Stimulated activated memory B cell treated with anti-CD40 and anti-IgM and Interleukin-4, amounts not matched to agents 10 μg/mL and 1 μg/mL and 100 μg/mL, for 72 hours (primary cell): ENCODE measurements around the gene SLCO4A1.
"Not testable (repeated sequence)": the region's sequence is repeated elsewhere in the genome, so short reads cannot be mapped to it uniquely, and the experiment has no call there.

Experiments used
- ATAC-seq: fragments of 150-1000 bp; cut with Tn5 transposase; 2 replicates; pipeline ENCODE4 v1.10.0; 2021
- H3K27ac Mint-ChIP-seq: one replicate; pipeline ENCODE4 v1.8.0; 2022; ENCODE audit warnings: mild to moderate bottlenecking, mixed read lengths
- H3K27me3 Mint-ChIP-seq: one replicate; pipeline ENCODE4 v1.8.0; 2022; ENCODE audit warnings: mixed read lengths
- H3K36me3 Mint-ChIP-seq: one replicate; pipeline ENCODE4 v1.8.0; 2022; ENCODE audit warnings: mixed read lengths
- H3K4me1 Mint-ChIP-seq: one replicate; pipeline ENCODE4 v1.8.0; 2022; ENCODE audit warnings: mixed read lengths
- H3K4me3 Mint-ChIP-seq: one replicate; pipeline ENCODE4 v1.8.0; 2022; ENCODE audit warnings: mild to moderate bottlenecking, moderate library complexity, mixed read lengths
- H3K9me3 Mint-ChIP-seq: one replicate; pipeline ENCODE4 v1.8.0; 2022; ENCODE audit warnings: mixed read lengths

SLCO4A1 gene

DNA sequence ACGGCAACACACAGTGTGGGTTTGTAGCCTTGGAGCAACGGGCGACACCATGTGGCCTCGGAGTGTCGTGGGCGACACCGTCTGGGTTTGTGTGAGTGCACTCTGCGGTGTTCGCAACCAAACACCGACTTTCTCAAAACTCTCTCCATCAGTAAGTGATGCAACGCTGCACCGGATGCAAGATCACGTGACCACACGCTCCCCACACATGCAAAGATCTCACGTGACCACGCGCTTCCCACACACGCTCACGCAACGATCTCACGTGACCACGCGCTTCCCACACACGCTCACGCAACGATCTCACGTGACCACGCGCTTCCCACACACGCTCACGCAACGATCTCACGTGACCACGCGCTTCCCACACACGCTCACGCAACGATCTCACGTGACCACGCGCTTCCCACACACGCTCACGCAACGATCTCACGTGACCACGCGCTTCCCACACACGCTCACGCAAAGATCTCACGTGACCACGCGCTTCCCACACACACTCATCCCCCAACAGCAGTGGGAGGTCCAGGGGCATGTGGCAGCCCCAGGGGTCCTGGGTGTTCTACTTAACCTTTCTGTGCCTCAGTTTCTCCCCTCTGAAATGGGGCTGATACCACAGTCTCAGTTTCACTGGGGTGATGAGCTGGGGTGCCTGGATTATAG is 41.5 kb downstream of the SLCO4A1 start:
- H3K4me3 Mint-ChIP-seq, H3K36me3 Mint-ChIP-seq, H3K9me3 Mint-ChIP-seq, ATAC-seq, H3K27ac Mint-ChIP-seq: not testable (repeated sequence)
- Mint-ChIP-seq H3K4me1 (peaks cover 14% of the 10 kb centered on the region), H3K27me3 (peaks cover 54% of the 10 kb centered on the region)

DNA sequence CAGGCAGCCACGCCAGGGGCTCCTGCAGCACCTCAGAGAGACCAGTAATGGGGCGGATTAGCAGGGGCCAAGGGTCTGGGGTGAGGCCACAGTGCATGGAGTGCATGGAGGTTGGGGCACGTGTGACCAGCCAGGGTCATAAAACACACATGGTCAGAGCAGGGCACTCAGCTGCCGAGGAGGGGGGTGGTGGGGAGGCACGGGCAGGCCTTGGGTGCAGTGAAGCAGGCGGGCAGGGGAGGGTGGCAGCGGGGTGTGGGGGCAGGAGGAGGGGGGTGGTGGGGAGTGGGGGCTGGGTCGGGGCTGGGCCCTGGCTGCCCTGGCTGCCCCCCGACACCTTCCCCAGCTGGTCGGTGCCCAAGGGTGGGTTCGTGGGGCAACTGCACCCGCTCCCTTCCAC is 42.7 kb downstream of the SLCO4A1 start:
- no peak for ATAC-seq
- Mint-ChIP-seq H3K4me3 (no peak overlapping the region), H3K27me3 (peaks cover 64% of the 10 kb centered on the region), H3K27ac (no peak overlapping the region), H3K36me3 (no peaks in the 10 kb centered on the region), H3K4me1 (peaks cover 13% of the 10 kb centered on the region), H3K9me3 (no peaks in the 10 kb centered on the region)

DNA sequence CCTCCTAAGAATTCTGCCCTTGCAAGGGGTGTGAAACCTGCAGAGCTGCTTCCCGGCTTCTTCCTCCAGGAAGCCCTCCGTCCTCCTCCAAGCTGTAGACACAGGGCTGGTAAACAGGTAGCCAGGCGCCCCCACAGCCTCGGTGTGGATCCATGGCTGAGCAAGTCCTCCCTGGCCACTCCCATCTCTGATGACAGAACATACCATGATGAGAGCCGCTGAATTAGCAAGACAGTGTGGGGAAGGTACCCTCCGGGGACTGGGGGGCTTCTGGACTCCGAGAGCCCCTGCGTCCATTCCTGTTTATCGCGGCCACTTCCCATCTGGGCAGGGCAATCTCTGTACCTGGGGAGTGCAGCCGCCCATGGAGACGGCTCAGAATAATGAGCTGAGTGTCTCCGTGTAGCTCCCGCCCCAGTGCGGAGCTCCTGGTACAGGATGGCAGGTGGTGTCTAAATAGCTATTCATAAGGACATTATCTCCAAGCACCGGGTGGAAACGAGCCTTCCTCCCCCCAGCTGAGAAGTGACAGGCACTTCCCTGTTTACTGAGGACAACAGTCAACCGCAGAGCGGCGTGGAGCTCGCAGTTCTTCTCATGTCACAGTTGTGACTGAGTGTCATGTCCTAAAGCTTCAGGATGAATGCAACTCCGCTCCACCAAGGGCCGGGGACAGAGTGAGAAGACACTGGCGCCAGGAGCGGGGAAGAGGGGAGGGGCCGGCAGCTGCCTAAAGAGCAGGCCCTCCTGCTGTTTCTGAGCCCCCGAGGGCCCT is 43.7 kb downstream of the SLCO4A1 start:
- Mint-ChIP-seq H3K4me3 (no peak overlapping the region), H3K4me1 (peaks cover 16% of the 10 kb centered on the region), H3K36me3 (no peaks in the 10 kb centered on the region), H3K27me3 (peaks cover 74% of the 10 kb centered on the region), H3K9me3 (no peaks in the 10 kb centered on the region), H3K27ac (no peak overlapping the region)
- peak; percentile 48 for ATAC-seq

DNA sequence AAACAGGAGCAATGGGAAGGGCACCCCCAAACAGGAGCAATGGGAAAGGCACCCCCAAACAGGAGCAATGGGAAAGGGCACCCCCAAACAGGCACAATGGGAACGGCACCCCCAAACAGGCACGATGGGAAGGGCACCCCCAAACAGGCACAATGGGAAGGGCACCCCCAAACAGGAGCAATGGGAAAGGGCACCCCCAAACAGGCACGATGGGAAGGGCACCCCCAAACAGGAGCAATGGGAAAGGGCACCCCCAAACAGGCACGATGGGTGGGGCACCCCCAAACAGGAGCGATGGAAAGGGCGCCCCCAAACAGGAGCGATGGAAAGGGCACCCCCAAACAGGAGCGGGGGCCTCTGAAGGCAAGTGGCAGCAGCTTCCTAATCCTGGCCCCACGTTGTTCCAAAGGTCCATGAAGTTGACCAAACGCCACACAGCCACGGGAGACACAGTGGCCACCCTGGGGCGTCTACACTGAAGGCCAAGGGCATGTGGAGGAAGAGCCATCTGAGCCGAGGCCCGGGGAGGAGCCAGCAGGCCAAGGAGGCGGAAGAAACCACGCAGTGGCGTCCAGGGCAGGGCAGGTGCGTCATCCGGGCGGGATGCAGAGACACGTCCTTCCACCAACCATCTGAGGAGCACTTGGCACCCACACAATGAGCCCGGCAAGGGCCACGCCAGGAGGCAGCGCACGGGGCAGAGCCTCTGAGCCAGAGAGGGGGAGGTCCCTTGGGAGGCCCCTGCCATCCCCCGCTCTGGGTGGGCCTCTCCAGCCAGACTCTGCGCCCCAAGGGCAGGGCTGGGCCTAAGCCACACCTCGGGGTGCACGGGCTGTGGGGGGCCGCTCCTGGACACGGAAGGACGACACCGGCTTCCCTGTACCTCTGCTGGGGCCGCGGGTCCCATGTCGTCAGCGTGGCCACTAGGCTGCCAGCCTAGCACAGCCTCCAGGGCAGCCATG is 44.8 kb downstream of the SLCO4A1 start:
- peaks cover 25% of the 10 kb centered on the region for H3K4me1 Mint-ChIP-seq
- no peak for ATAC-seq
- no peaks in the 10 kb centered on the region for H3K9me3 Mint-ChIP-seq
- no peak overlapping the region for H3K27ac Mint-ChIP-seq
- H3K4me3 Mint-ChIP-seq = no peak overlapping the region
- H3K27me3 Mint-ChIP-seq = peaks cover 82% of the 10 kb centered on the region
- no peaks in the 10 kb centered on the region for H3K36me3 Mint-ChIP-seq

DNA sequence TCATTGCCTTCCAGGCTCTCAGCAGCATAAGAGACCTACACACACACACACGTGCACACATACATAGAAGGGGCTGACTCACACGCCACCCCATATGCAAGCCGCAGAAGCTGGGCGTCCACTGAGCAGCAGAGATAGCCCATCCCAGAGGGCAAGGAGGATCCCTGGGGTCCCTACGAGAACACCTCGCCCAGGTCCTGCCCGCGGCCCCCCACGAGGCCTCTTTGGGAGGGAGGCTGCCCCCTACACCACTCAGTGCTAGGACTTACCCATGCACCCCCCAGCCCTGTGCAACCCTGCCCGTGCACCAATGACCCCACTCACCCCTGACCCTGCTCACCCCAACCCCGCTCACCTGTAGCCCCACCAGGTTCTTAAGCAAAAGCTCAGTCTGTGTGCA is 45.8 kb downstream of the SLCO4A1 start:
- no peaks in the 10 kb centered on the region for H3K9me3 Mint-ChIP-seq
- H3K27me3 Mint-ChIP-seq = peaks cover 87% of the 10 kb centered on the region
- H3K27ac Mint-ChIP-seq = no peak overlapping the region
- peaks cover 26% of the 10 kb centered on the region for H3K4me1 Mint-ChIP-seq
- no peaks in the 10 kb centered on the region for H3K36me3 Mint-ChIP-seq
- no peak for ATAC-seq
- H3K4me3 Mint-ChIP-seq = no peak overlapping the region

DNA sequence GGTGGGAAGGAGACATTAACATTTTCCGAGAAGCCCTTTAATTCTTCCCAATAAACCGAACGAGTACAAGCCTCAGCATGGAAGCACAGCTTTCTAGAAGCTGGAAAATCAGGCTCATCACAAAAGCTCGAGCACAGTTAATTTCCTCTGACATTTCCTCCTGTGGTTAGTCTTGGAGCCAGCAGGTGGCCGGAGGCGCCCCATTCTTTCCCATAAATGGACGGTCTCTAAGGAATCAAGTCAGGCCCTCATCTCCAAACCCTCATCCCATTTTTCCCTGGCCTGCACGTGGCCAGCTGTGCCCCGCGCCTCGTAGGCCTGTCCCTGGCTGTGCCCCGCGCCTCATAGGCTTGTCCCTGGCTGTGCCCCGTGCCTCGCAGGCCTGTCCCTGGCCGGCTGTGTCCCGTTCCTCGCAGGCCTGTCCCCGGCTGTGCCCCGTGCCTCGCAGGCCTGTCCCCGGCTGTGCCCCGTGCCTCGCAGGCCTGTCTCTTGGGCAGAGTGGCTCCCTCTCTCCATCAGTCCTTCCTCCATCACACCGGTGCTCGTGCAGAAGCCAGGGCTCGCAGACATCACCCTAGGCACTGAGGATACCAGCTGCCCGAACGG is 46.7 kb downstream of the SLCO4A1 start:
- Mint-ChIP-seq H3K27me3 (peaks cover 96% of the 10 kb centered on the region), H3K36me3 (no peaks in the 10 kb centered on the region), H3K9me3 (no peaks in the 10 kb centered on the region), H3K4me1 (peaks cover 30% of the 10 kb centered on the region), H3K4me3 (no peak overlapping the region), H3K27ac (no peak overlapping the region)
- no peak for ATAC-seq

DNA sequence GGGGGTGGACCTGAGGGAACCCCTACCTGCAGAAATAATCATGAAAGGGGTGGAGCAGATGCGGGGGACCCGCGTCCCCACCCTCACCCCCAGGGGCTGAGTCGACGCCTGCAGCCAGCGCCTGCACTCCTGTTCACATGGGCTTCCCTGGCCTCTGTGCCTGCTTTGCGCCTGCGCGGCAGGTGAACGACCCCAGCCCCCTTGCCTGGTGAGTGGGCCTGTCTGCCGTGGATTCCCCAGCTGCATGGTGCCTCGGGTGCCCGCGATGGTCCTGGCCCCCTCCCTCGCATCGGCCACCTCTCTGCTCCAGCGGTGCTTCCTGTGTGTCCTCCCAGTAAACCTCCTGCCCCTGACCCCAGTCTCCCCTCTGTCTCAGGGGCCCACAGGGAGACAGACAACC is 47.6 kb downstream of the SLCO4A1 start:
- Mint-ChIP-seq H3K4me3 (no peak overlapping the region), H3K27ac (no peak overlapping the region), H3K4me1 (peaks cover 30% of the 10 kb centered on the region), H3K27me3 (peaks cover 92% of the 10 kb centered on the region), H3K36me3 (no peaks in the 10 kb centered on the region), H3K9me3 (no peaks in the 10 kb centered on the region)
- no peak for ATAC-seq

DNA sequence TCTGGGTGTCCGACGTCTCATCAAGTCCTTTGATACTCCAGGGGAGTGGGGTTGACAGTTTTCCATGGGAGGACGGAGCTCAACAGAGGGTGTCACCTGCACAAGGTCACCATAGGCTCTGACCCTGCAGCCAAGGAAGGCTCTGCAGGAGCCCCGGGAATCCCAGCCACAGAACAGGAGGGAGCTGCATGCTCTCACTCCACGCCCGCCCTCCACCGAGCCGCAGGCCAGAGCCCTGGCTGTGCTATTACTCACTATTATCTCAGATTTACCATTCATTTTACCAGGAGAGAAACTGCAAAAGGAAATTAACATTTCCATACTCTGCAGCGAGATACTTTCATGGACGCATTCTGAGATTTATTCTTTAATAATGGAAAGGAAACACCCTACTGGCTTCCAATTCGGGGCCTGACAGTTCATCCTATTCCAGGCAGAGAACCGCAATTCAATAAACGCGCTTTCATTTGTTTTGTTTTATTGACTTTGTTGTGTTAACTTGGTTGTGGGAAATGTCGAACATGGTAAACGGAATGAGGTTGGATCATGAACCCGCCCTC is 48.0 kb downstream of the SLCO4A1 start:
- Mint-ChIP-seq H3K4me3 (no peak overlapping the region), H3K27me3 (peaks cover 92% of the 10 kb centered on the region), H3K27ac (peak overlapping the region; percentile 37), H3K36me3 (no peaks in the 10 kb centered on the region), H3K4me1 (peaks cover 30% of the 10 kb centered on the region), H3K9me3 (no peaks in the 10 kb centered on the region)
- no peak for ATAC-seq

DNA sequence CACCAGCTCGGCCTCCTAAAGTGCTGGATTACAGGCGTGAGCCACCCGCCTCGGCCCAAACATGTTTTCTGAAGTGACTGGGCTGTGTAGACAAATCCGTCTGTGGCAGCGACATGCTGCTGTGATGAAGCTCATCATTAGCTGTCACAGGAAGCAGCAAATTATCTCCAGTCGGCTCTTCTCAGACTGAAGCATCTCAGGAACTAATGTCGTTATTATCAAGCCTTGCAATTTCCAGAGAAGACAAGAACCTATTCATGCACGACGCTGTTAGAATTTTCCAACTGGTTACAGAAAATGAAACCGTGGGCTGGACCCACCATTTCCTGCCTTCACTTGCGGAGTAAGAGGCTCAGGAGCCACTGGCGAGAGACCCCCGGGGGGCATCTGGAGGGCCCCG is 49.2 kb downstream of the SLCO4A1 start:
- H3K4me1 Mint-ChIP-seq = peaks cover 22% of the 10 kb centered on the region
- ATAC-seq = peak; percentile 18
- H3K27me3 Mint-ChIP-seq = peaks cover 84% of the 10 kb centered on the region
- H3K27ac Mint-ChIP-seq = peak overlapping the region; percentile 37
- H3K9me3 Mint-ChIP-seq = no peaks in the 10 kb centered on the region
- H3K36me3 Mint-ChIP-seq = no peaks in the 10 kb centered on the region
- H3K4me3 Mint-ChIP-seq = no peak overlapping the region

DNA sequence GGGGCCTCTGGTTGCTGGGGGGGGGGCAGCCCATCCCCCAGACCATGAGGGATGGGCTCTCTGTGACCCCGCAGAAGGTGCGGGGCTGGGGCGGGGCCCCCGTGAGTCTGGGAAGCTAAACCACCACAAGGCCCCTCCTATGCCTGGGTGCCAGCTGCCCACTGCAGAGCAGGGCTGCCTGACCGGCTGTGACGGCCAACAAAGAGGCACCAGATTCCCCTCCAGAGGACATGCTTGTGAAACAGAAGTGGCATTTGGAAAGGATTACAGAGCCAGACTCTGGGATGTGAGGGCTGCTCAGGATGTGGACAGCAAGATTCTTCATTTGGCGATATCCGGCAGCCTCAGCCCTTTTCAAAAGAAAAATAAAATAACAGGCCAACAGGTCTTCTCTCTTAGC is 49.9 kb downstream of the SLCO4A1 start:
- no peak for ATAC-seq
- Mint-ChIP-seq H3K4me3 (no peak overlapping the region), H3K9me3 (no peaks in the 10 kb centered on the region), H3K36me3 (no peaks in the 10 kb centered on the region), H3K27me3 (peaks cover 82% of the 10 kb centered on the region), H3K27ac (no peak overlapping the region), H3K4me1 (peaks cover 18% of the 10 kb centered on the region)

DNA sequence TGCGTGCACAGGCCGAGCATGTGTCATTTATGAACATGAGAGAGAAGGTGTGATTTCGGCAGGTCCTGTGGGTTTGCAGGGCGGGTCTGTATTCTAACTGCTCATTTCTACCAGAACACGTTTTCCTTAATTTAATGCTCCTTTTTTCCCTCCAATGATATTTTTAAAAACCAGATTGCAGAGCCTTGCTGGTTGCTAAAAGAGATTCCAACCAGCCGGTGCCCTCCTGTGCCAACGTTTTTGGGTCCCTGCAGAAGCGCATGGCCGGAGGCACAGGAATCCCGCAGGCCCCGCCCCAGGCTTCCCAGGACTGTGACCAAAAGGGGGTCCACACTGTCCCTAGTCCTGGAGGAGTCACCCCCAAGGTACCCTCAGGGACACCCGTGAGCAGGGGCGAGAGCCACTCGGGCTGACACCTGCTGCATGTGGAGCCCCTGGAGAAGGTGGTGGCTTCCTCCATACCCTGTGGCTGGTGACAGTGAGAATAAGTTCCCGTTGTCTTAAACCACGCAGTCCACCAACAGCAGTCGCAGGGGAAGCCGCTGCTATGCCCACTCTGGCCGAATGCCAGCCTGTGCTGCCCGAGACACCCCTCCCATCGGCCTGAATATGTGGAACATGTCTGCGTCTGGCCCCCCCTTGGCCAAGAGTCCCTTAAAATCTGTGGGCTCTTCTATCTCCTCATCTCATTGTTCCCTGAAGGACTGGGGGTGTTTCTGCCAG is 50.7 kb downstream of the SLCO4A1 start:
- no peak overlapping the region for H3K27ac Mint-ChIP-seq
- H3K4me1 Mint-ChIP-seq = peaks cover 18% of the 10 kb centered on the region

DNA sequence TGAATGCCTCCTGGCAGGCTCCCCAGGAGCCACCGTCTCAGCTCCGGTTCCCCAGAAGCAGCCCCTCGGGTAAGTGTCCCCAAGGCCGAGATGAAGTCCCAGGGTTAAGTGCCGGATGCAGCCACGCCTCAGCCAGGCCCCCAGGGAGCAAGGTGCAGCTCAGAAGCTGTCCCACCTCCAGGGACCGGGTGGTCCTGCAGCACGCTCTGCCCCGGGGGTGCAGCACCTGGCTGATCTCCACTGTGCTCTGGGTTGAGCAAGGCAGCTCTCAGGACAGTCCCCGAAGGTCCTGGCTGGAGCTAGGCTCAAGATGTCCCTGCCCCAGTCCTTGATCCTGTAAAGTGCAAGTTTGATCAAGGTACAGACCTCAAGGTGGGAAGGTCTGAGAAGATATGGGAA is 51.2 kb downstream of the SLCO4A1 start:
- H3K4me1 Mint-ChIP-seq = peaks cover 18% of the 10 kb centered on the region
- no peaks in the 10 kb centered on the region for H3K9me3 Mint-ChIP-seq
- H3K4me3 Mint-ChIP-seq = no peak overlapping the region
- no peak for ATAC-seq
- no peak overlapping the region for H3K27ac Mint-ChIP-seq
- H3K36me3 Mint-ChIP-seq = no peaks in the 10 kb centered on the region
- H3K27me3 Mint-ChIP-seq = peaks cover 79% of the 10 kb centered on the region

More for the DNA sequence above, 50.7 kb downstream of the SLCO4A1 start:
- peaks cover 83% of the 10 kb centered on the region for H3K27me3 Mint-ChIP-seq
- no peaks in the 10 kb centered on the region for H3K36me3 Mint-ChIP-seq
- no peak overlapping the region for H3K4me3 Mint-ChIP-seq
- no peak for ATAC-seq
- H3K9me3 Mint-ChIP-seq = no peaks in the 10 kb centered on the region

DNA sequence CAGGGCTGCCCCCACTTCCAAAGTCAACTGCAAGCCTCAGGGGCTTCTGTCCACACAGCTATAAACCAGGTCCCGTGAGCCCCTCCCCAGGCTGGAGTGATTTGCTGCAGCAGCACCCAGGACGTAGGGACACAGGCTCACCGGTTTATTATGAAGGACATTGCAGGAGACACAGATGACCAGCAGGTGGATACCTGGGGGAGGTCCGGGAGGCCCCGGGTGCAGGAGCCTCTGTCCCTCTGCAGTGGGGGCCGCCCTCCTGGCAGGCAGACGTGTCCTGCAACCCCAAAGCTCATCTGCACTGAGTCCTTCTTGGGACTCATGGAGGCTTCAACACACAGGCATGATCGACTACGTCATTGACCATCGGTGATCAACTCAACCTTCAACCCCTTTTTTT is 51.8 kb downstream of the SLCO4A1 start:
- Mint-ChIP-seq H3K27ac (no peak overlapping the region), H3K36me3 (no peaks in the 10 kb centered on the region), H3K4me3 (no peak overlapping the region), H3K9me3 (no peaks in the 10 kb centered on the region), H3K27me3 (peaks cover 73% of the 10 kb centered on the region), H3K4me1 (peaks cover 18% of the 10 kb centered on the region)
- ATAC-seq = no peak

DNA sequence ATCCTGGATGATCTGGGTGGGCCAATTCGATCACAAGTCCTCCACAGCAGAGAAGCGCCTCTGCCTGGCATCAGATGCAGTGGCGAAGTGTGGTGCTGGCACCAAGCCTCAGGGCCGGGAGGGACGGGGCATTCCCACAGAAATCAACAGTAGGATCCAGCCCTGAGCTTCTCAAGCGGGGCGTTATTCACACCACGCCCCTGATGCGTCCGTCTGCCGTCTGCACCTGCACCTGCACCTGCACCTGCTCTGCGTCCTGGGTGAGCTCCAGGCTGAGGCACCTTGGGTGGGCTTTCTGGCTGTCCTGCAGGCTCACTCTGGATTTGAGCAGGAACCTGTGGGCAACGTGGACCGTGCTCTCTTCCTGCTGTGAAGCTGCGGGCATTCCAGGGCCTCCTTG is 52.6 kb downstream of the SLCO4A1 start:
- no peak overlapping the region for H3K4me3 Mint-ChIP-seq
- H3K27me3 Mint-ChIP-seq = peaks cover 66% of the 10 kb centered on the region
- ATAC-seq = no peak
- H3K27ac Mint-ChIP-seq = no peak overlapping the region
- H3K9me3 Mint-ChIP-seq = no peaks in the 10 kb centered on the region
- no peaks in the 10 kb centered on the region for H3K36me3 Mint-ChIP-seq
- peaks cover 18% of the 10 kb centered on the region for H3K4me1 Mint-ChIP-seq
